Measurements from ENCODE around the gene PEX11B.

DNA sequence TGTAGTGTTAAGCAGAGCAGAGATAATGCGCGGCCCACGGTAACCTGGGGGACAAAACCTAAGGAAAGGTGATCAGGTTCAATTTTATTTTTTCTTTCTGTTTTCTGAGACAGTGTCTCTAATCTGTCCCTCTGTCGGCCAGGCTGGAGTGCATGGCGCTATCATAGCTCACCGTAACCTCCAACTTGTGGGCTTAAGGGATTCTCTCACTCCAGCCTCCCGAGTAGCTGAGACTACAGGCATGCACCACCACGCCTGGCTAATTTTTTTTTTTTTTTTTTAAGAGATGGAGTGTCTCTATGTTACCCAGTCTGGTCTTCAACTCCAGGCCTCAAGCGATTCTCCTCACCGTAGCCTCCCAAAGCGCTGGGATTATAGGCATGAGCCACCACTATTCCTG, 32.1 kb downstream of the PEX11B start:
- TF ChIP-seq, protein P1, sequence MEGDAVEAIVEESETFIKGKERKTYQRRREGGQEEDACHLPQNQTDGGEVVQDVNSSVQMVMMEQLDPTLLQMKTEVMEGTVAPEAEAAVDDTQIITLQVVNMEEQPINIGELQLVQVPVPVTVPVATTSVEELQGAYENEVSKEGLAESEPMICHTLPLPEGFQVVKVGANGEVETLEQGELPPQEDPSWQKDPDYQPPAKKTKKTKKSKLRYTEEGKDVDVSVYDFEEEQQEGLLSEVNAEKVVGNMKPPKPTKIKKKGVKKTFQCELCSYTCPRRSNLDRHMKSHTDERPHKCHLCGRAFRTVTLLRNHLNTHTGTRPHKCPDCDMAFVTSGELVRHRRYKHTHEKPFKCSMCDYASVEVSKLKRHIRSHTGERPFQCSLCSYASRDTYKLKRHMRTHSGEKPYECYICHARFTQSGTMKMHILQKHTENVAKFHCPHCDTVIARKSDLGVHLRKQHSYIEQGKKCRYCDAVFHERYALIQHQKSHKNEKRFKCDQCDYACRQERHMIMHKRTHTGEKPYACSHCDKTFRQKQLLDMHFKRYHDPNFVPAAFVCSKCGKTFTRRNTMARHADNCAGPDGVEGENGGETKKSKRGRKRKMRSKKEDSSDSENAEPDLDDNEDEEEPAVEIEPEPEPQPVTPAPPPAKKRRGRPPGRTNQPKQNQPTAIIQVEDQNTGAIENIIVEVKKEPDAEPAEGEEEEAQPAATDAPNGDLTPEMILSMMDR (conservative IDR thresholded peaks at IDR 0.05) = no peak
- TF ChIP-seq EZH2 (IDR thresholded peaks at IDR 0.05; ENCODE audit: low read depth) = no peak

All from PC-9 (cell line).